H1 (cell line): ENCODE data around the gene MSI1. TPM values are rescaled to one million over a fixed set of nuclear protein-coding genes. Genes with fewer than 3 reads are reported as not detected.
A peak's percentile ranks its signal among the peaks of the same experiment; 100 is the strongest.

Source experiments
- CTCF ChIA-PET: fragments of 300-600 bp; sonication (Branson Sonifier 250); formaldehyde crosslinking; loops from one replicate; lab custom pipeline; 2021; ENCODE audit not compliant: partially characterized antibody; lab: Charles Lee
- POLR2A ChIA-PET: fragments of 300-600 bp; sonication (Branson Sonifier 250); formaldehyde crosslinking; loops from one replicate; lab custom pipeline; 2021; ENCODE audit warnings: inconsistent platforms; ENCODE audit not compliant: partially characterized antibody; lab: Charles Lee
- DNase-seq, 2 experiments: peaks; one replicate each; pipeline versions ENCODE4 v3.0.0 to v3.0.0-alpha.2; 2010 to 2022; ENCODE audit warnings: low spot score in 2 of 2, low read depth in 1 of 2, mixed read lengths in 1 of 2
- FAIRE-seq: peaks from 2 replicates; lab custom pipeline; 2011; peaks lifted over from hg19 to GRCh38; lab: Jason Lieb, UNC
- H2AFZ ChIP-seq: 2 replicates; pipeline ENCODE4 v1.8.1; 2012; ENCODE audit warnings: low read length, inconsistent platforms
- H2AK5ac ChIP-seq: 2 replicates; pipeline ENCODE4 v1.6.1; 2013; ENCODE audit warnings: low read depth, low read length
- H2BK120ac ChIP-seq: replicated peaks from 2 replicates; pipeline ENCODE3; 2013; ENCODE audit warnings: low read depth, low read length, inconsistent platforms
- H2BK12ac ChIP-seq: 2 replicates; pipeline ENCODE4 v1.6.1; 2013; ENCODE audit warnings: low read depth, low read length
- H2BK15ac ChIP-seq: 2 replicates; pipeline ENCODE4 v1.6.1; 2013; ENCODE audit warnings: low read length
- H2BK20ac ChIP-seq: 2 replicates; pipeline ENCODE4 v1.6.1; 2013; ENCODE audit warnings: low read length
- H2BK5ac ChIP-seq: 2 replicates; pipeline ENCODE4 v1.6.1; 2013; ENCODE audit warnings: low read depth, low read length
- H3K14ac ChIP-seq: 2 replicates; pipeline ENCODE4 v1.6.1; 2013; ENCODE audit warnings: inconsistent platforms; ENCODE audit not compliant: insufficient read length
- H3K18ac ChIP-seq: 2 replicates; pipeline ENCODE4 v1.6.1; 2013; ENCODE audit warnings: low read length; ENCODE audit errors: extremely low read depth
- H3K23ac ChIP-seq: 2 replicates; pipeline ENCODE4 v1.6.1; 2013; ENCODE audit warnings: inconsistent platforms; ENCODE audit not compliant: insufficient read length
- H3K23me2 ChIP-seq: 2 replicates; pipeline ENCODE4 v1.6.1; 2013; ENCODE audit warnings: low read depth, low read length
- H3K27ac ChIP-seq: 2 replicates; pipeline ENCODE4 v1.6.1; 2011; ENCODE audit warnings: low read depth, low read length, inconsistent platforms
- H3K27me3 ChIP-seq, 4 experiments: replicated peaks in 1 of 4; 1 replicate in 1 of 4; 2 replicates in 3 of 4; pipeline versions ENCODE4 v1.6.1 to v1.8.1; 2011 to 2013; ENCODE audit warnings: low read length in 3 of 4, mild to moderate bottlenecking in 3 of 4, inconsistent platforms in 2 of 4, mixed read lengths in 2 of 4, moderate library complexity in 1 of 4; ENCODE audit not compliant: control insufficient read depth in 3 of 4, insufficient read depth in 3 of 4; ENCODE audit errors: extremely low read depth in 1 of 4
- H3K36me3 ChIP-seq, 4 experiments: 2 replicates each; pipeline versions ENCODE4 v1.6.1 to v1.8.1; 2011 to 2013; ENCODE audit warnings: mild to moderate bottlenecking in 4 of 4, low read length in 3 of 4, moderate library complexity in 2 of 4, control low read depth in 1 of 4, inconsistent platforms in 1 of 4; ENCODE audit not compliant: insufficient read depth in 4 of 4, control insufficient read depth in 2 of 4
- H3K4ac ChIP-seq: replicated peaks from 2 replicates; pipeline ENCODE3; 2013; ENCODE audit warnings: low read length, low read depth, mixed read lengths, inconsistent platforms; ENCODE audit not compliant: insufficient read length
- H3K4me1 ChIP-seq, 4 experiments: replicated peaks in 1 of 4; 1 replicate in 1 of 4; 2 replicates in 3 of 4; pipeline versions ENCODE4 v1.6.1 to v1.8.1; 2011 to 2013; ENCODE audit warnings: low read length in 3 of 4, inconsistent platforms in 2 of 4, mixed read lengths in 1 of 4; ENCODE audit not compliant: insufficient read depth in 4 of 4, control insufficient read depth in 3 of 4
- H3K4me2 ChIP-seq, 2 experiments: 2 replicates each; pipeline versions ENCODE4 v1.6.1 to v1.8.1; 2011 to 2013; ENCODE audit warnings: low read depth in 2 of 2, low read length in 2 of 2, control low read depth in 1 of 2, inconsistent platforms in 1 of 2, mild to moderate bottlenecking in 1 of 2; ENCODE audit not compliant: insufficient read depth in 1 of 2
- H3K4me3 ChIP-seq, 4 experiments: fragments of 200-600, 300-600 bp in 1 of 4; sonication (generic), shearing (Covaris generic), sonication (Bioruptor Twin) in 1 of 4; 2 replicates each; pipeline versions ENCODE4 v1.5.1 to v1.8.1; 2011 to 2016; ENCODE audit warnings: low read length in 4 of 4, low read depth in 3 of 4, control low read depth in 2 of 4, inconsistent platforms in 2 of 4, mild to moderate bottlenecking in 2 of 4, mixed read lengths in 1 of 4, moderate library complexity in 1 of 4; ENCODE audit not compliant: insufficient read depth in 2 of 4; ENCODE audit errors: extremely low read depth in 1 of 4
- H3K56ac ChIP-seq: replicated peaks from 2 replicates; pipeline ENCODE3; 2013; ENCODE audit warnings: low read depth, mild to moderate bottlenecking, mixed read lengths, low read length, inconsistent platforms; ENCODE audit not compliant: insufficient read length
- H3K79me1 ChIP-seq: 2 replicates; pipeline ENCODE4 v1.6.1; 2013; ENCODE audit warnings: low read depth, low read length, control low read depth
- H3K79me2 ChIP-seq, 2 experiments: 2 replicates each; pipeline versions ENCODE4 v1.6.1 to v1.8.1; 2012 to 2013; ENCODE audit warnings: low read length in 2 of 2, mild to moderate bottlenecking in 2 of 2, inconsistent platforms in 1 of 2; ENCODE audit not compliant: insufficient read depth in 2 of 2, control insufficient read depth in 1 of 2
- H3K9ac ChIP-seq, 4 experiments: replicated peaks in 1 of 4; 1 replicate in 1 of 4; 2 replicates in 3 of 4; pipeline versions ENCODE4 v1.6.1 to v1.8.1; 2011 to 2013; ENCODE audit warnings: low read depth in 3 of 4, low read length in 3 of 4, control low read depth in 2 of 4, mild to moderate bottlenecking in 2 of 4, moderate library complexity in 2 of 4, inconsistent platforms in 1 of 4; ENCODE audit errors: extremely low read depth in 1 of 4
- H3K9me3 ChIP-seq, 2 experiments: 2 replicates each; pipeline versions ENCODE4 v1.6.1 to v1.8.1; 2012 to 2013; ENCODE audit warnings: mild to moderate bottlenecking in 2 of 2, moderate library complexity in 2 of 2, control low read depth in 1 of 2, inconsistent platforms in 1 of 2, low read depth in 1 of 2, low read length in 1 of 2, mixed read lengths in 1 of 2; ENCODE audit not compliant: insufficient read depth in 2 of 2
- H4K20me1 ChIP-seq, 2 experiments: replicated peaks in 1 of 2; 2 replicates each; pipeline versions ENCODE3 to v1.8.1; 2011 to 2013; ENCODE audit warnings: inconsistent platforms in 2 of 2, low read length in 2 of 2, mild to moderate bottlenecking in 1 of 2; ENCODE audit not compliant: insufficient read depth in 2 of 2, control insufficient read depth in 1 of 2
- H4K5ac ChIP-seq: 2 replicates; pipeline ENCODE4 v1.6.1; 2013; ENCODE audit warnings: low read length, low read depth, mixed read lengths, inconsistent platforms; ENCODE audit not compliant: insufficient read length
- H4K8ac ChIP-seq: 2 replicates; pipeline ENCODE4 v1.8.0; 2013; ENCODE audit warnings: mild to moderate bottlenecking, moderate library complexity, low read length, inconsistent platforms; ENCODE audit not compliant: insufficient read depth; ENCODE audit errors: extremely low read depth
- H4K91ac ChIP-seq: replicated peaks from 2 replicates; pipeline ENCODE3; 2013; ENCODE audit warnings: low read length, mixed read lengths, inconsistent platforms; ENCODE audit not compliant: insufficient read length
- ASH2L ChIP-seq: fragments of 200-600, 300-600 bp; sonication (generic); IDR thresholded peaks from one replicate; pipeline ENCODE4 v1.7.1; 2017; ENCODE audit warnings: low read length
- EGR1 ChIP-seq: IDR thresholded peaks from 2 replicates; pipeline ENCODE4 v1.6.1; 2011; ENCODE audit warnings: low read depth, low read length, borderline replicate concordance
- HDAC6 ChIP-seq: IDR thresholded peaks from one replicate; pipeline ENCODE4 v1.7.1; 2012; ENCODE audit warnings: low read depth, mild to moderate bottlenecking, inconsistent platforms, low read length, moderate library complexity
- MAX ChIP-seq: IDR thresholded peaks from 2 replicates; pipeline ENCODE4 v1.6.1; 2012; ENCODE audit warnings: inconsistent platforms
- NRF1 ChIP-seq: IDR thresholded peaks from 2 replicates; pipeline ENCODE4 v1.6.1; 2011; ENCODE audit warnings: mild to moderate bottlenecking, low read depth, low read length, improper control_type of control experiment
- RNF2 ChIP-seq: fragments of 200-900, 300-1000 bp; sonication (generic); IDR thresholded peaks from 2 replicates; pipeline ENCODE4 v1.7.1; 2016; ENCODE audit warnings: borderline replicate concordance, low read depth, mild to moderate bottlenecking, antibody characterized with exemption, low read length; ENCODE audit not compliant: poor library complexity, severe bottlenecking; ENCODE audit errors: missing control alignments
- RXRA ChIP-seq: IDR thresholded peaks from 2 replicates; pipeline ENCODE4 v1.6.1; 2011; ENCODE audit warnings: low read depth, mild to moderate bottlenecking, low read length, moderate library complexity; ENCODE audit not compliant: insufficient read depth
- SIX5 ChIP-seq: IDR thresholded peaks from 2 replicates; pipeline ENCODE4 v1.6.1; 2011; ENCODE audit warnings: mild to moderate bottlenecking, low read depth, low read length
- SP4 ChIP-seq: IDR thresholded peaks from 2 replicates; pipeline ENCODE4 v1.6.1; 2012; ENCODE audit warnings: low read length, inconsistent platforms
- TBP ChIP-seq: IDR thresholded peaks from 2 replicates; pipeline ENCODE4 v1.6.1; 2011; ENCODE audit warnings: low read depth, low read length, improper control_type of control experiment
- TCF12 ChIP-seq: IDR thresholded peaks from 2 replicates; pipeline ENCODE4 v1.6.1; 2011; ENCODE audit warnings: low read depth, mild to moderate bottlenecking, low read length
- WGBS, 2 experiments: shearing (Covaris generic) in 1 of 2; methylation state at CpG; one replicate each; pipeline versions ENCODE4 v1.1.6 to v1.1.7; 2013 to 2015; ENCODE audit warnings: low lambda C conversion rate in 2 of 2, mixed read lengths in 2 of 2, inconsistent platforms in 1 of 2, low coverage in 1 of 2, missing lambda C conversion rate in 1 of 2; ENCODE audit not compliant: insufficient replicate concordance in 2 of 2, insufficient coverage in 1 of 2, insufficient read length in 1 of 2; ENCODE audit errors: extremely low coverage in 1 of 2, missing lambda C conversion rate in 1 of 2; 5-methylcytosine and 5-hydroxymethylcytosine counted together
- polyA plus RNA-seq, 7 experiments: library from polyadenylated mRNA; depleted of rRNA in 3 of 7; stranded (reverse) in 5 of 7; unstranded in 2 of 7; fragments of >200 nt in 5 of 7; fragments of 200-250 nt in 2 of 7; gene quantifications; 1 replicate in 5 of 7; 2 replicates in 1 of 7; 4 replicates in 1 of 7; pipeline versions ENCODE4 v1.2.1 to v1.2.3, GENCODE V29; 2011 to 2013; ENCODE audit warnings: missing spikeins in 2 of 7, mixed read lengths in 2 of 7
- total RNA-seq: library from RNA; stranded (reverse); fragmentation: NEBNext Ultra II Directional; extraction: Animal tissue kit (Norgen Biotek cat#: 25700); gene quantifications from 2 replicates; pipeline ENCODE4 v1.2.1, GENCODE V29; 2021

Gene MSI1
- total and polyA plus RNA-seq, 2 of the 8 experiments (the other 6 are each of a cell fraction or from before 2014, with no cell fraction given): 13.5 to 51.9 TPM

- CTCF ChIA-PET: interaction anchor here (0.6 to 1.7 kb wide), 5 partner anchors 13 to 137 kb away, joined by 3 to 9 read pairs (median 3); no protein-coding TSS in a partner anchor
- peaks cover 4 to 24% (median 16%) of the 10 kb centered on the region in 4 experiments for H3K4me1 ChIP-seq
- H3K36me3 ChIP-seq: no peaks in the 10 kb centered on the region
- no peak overlapping the region for H4K8ac ChIP-seq
- no peak overlapping the region for H2AFZ ChIP-seq
- no peak overlapping the region for H4K91ac ChIP-seq
- peak overlapping the region; percentile 61; the same call in 1 of the 2 replicates for H2BK20ac ChIP-seq
- H3K9ac ChIP-seq: no peak overlapping the region
- no peak overlapping the region for H3K14ac ChIP-seq
- no peak overlapping the region for H3K18ac ChIP-seq
- H3K79me2 ChIP-seq: no peaks in the 10 kb centered on the region
- no peak for FAIRE-seq
- H3K27ac ChIP-seq: no peak overlapping the region
- POLR2A ChIA-PET: interaction anchor here (1.3 to 8.1 kb wide), 2 partner anchors 9 to 13 kb away, joined by 3 to 78 read pairs; no protein-coding TSS in a partner anchor
- TF ChIP-seq SIX5: no peak
- TF ChIP-seq TCF12: no peak
- no peak for TF ChIP-seq NRF1
- no peak for TF ChIP-seq RXRA
- no peak for TF ChIP-seq RNF2
- no peak for TF ChIP-seq SP4
- TF ChIP-seq EGR1: no peak
- no peak for TF ChIP-seq MAX
- TF ChIP-seq ASH2L: no peak
- TF ChIP-seq TBP: no peak
- no peak for TF ChIP-seq HDAC6
- H3K4me2 ChIP-seq: no peak overlapping the region
- H3K27me3 ChIP-seq: peaks cover 0 to 8% (median 6%) of the 10 kb centered on the region in 4 experiments; a peak in 4 of 7 replicates
- no peak overlapping the region for H2AK5ac ChIP-seq
- no peaks in the 10 kb centered on the region for H4K20me1 ChIP-seq
- H2BK15ac ChIP-seq: no peak overlapping the region
- no peaks in the 10 kb centered on the region; the same call in 1 of the 2 replicates for H3K79me1 ChIP-seq
- no peaks in the 10 kb centered on the region for H3K9me3 ChIP-seq
- no peak for DNase-seq
- no peak overlapping the region for H4K5ac ChIP-seq
- 93% methylated on average over 8 of the region's 8 CpGs; no CpG with 5 or more reads in 1 of the 2 experiments for WGBS, 2 experiments
- H2BK5ac ChIP-seq: no peak overlapping the region
- no peak overlapping the region for H3K56ac ChIP-seq
- no peak overlapping the region for H3K4ac ChIP-seq
- H3K4me3 ChIP-seq: no peak overlapping the region
- no peak overlapping the region for H2BK12ac ChIP-seq
- H2BK120ac ChIP-seq: no peak overlapping the region
- no peak overlapping the region for H3K23ac ChIP-seq
- H3K23me2 ChIP-seq: peaks cover 13% of the 10 kb centered on the region
These were observed 4.7 kb upstream of the MSI1 start for GRCh38 chr12:120373683-120374082.
